ENCODE data around the gene PGAP2. TPM values are rescaled to one million over a fixed set of nuclear protein-coding genes. Genes with fewer than 3 reads are reported as not detected.
"Not testable (repeated sequence)": the region's sequence is repeated elsewhere in the genome, so short reads cannot be mapped to it uniquely, and the experiment has no call there.

PGAP2 gene
- total RNA-seq (10.5 TPM), polyA plus RNA-seq (24.0 TPM)
- long read RNA-seq, donor 1, partial matches to known transcripts = 0 of 3 reads
- long read RNA-seq, donor 1, other reads (novel, unspliced or antisense) = 0 of 3 reads
- long read RNA-seq, donor 2 = 0 reads
- long read RNA-seq, donor 3, partial matches to known transcripts = 0 of 7 reads
- long read RNA-seq, donor 3, other reads (novel, unspliced or antisense) = 0 of 7 reads
- long read RNA-seq, donor 4, partial matches to known transcripts = 6 of 9 reads
- long read RNA-seq, donor 4, other reads (novel, unspliced or antisense) = 0 of 9 reads
- long read RNA-seq, donor 5, partial matches to known transcripts = 0 of 10 reads
- long read RNA-seq, donor 5, other reads (novel, unspliced or antisense) = 0 of 10 reads
- long read RNA-seq, donor 6, partial matches to known transcripts = 0 of 11 reads
- long read RNA-seq, donor 6, other reads (novel, unspliced or antisense) = 0 of 11 reads
- long read RNA-seq, donor 7, partial matches to known transcripts = 0 of 6 reads
- long read RNA-seq, donor 7, other reads (novel, unspliced or antisense) = 0 of 6 reads
- long read RNA-seq, donor 8, partial matches to known transcripts = 0 of 3 reads
- long read RNA-seq, donor 8, other reads (novel, unspliced or antisense) = 0 of 3 reads
- long read RNA-seq, donor 9, partial matches to known transcripts = 0 of 2 reads
- long read RNA-seq, donor 9, other reads (novel, unspliced or antisense) = 0 of 2 reads
- long read RNA-seq, donor 10, partial matches to known transcripts = 0 of 2 reads
- long read RNA-seq, donor 10, other reads (novel, unspliced or antisense) = 0 of 2 reads

DNA sequence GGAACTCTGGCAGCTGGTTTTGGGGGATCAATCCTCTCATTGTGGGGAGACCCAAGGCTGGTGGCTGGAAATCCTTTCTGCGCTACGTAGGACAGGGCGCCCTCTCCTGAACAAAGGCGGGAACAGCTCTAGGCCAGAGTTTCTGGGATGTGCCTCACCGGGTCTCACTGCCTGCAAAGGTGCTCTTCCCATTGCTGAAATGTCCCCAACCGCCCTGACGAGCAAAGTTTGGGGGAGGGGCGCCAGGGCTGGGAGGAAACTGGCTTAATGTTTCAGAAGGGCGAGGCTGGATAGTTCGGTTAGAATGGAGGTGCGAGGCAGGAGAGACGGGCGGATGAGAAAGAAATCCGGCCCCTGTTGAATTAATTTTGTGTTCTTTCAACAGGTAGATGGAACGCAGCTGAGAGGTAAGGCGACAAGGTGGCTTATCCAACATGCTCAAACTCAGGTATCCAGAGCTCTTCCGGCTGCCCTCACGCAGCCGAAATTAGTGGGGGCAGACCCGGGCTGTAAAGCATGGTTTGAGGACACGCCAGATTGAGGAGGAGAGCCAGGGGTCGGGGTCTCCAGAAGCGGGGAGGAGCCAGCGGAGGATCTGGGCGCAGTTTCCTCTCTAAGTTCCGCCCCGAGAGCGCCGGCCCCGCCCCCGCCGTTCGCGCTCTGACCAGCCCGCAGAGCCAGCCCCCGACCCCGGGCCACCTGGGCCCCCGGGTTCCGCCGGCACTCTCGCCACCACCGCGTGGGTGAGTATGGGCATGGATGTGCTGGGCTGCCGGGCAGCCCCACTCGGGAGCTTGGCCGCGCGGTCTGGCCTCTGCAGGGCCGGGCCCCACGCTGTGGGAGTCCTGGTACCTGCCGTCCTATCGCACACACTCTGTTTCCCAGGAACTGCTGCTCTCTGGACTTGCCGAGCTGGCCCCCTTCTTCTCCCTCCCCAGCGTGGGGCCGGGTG lies at the start of gene PGAP2:
TSS of gene PGAP2 (plus strand) at position 652 of the 952 bp plus-strand sequence. CDS start 2,700 bp downstream, outside the sequence.
- Histone ChIP-seq H3K27me3 (ENCODE audit: control insufficient read depth in 2 of 2, insufficient read depth in 1 of 2, low read length in 1 of 2) (no peaks in the 10 kb centered on the region), H3K36me3 (ENCODE audit: control insufficient read depth in 2 of 2, insufficient read depth in 2 of 2, low read length in 1 of 2) (peaks cover 4 to 6% of the 10 kb centered on the region in 2 donors), H3K9me3 (ENCODE audit: control insufficient read depth in 2 of 2, insufficient read depth in 1 of 2, low read length in 1 of 2) (peaks cover 0 to 3% of the 10 kb centered on the region in 2 donors), H3K4me1 (ENCODE audit: control insufficient read depth in 2 of 2, insufficient read depth in 2 of 2, low read length in 2 of 2) (peaks cover 0 to 12% of the 10 kb centered on the region in 2 donors), H3K27ac (ENCODE audit: low read depth in 1 of 2, low read length in 1 of 2) (peak within 1 kb of the TSS; percentile 64 to 79), H3K4me3 (ENCODE audit: low read length in 2 of 2) (peak within 1 kb of the TSS; percentile 79 to 86)
- peak in 7 of 9 donors; percentile 19 to 77 (median 52) for DNase-seq (ENCODE audit: low read depth in 6 of 9, low spot score in 9 of 9)
- WGBS = under 1% methylated on average over 55 of the region's 55 CpGs

- no peaks in the 10 kb centered on the region for H3K9me3 ChIP-seq (ENCODE audit: control insufficient read depth in 2 of 2, insufficient read depth in 1 of 2, low read length in 1 of 2)
- WGBS = 97% methylated on average over 4 of the region's 4 CpGs
- no peak overlapping the region for H3K27ac ChIP-seq (ENCODE audit: low read depth in 1 of 2, low read length in 1 of 2)
- H3K36me3 ChIP-seq (ENCODE audit: control insufficient read depth in 2 of 2, insufficient read depth in 2 of 2, low read length in 1 of 2) = peaks cover 64 to 88% of the 10 kb centered on the region in 2 donors
- no peaks in the 10 kb centered on the region for H3K4me1 ChIP-seq (ENCODE audit: control insufficient read depth in 2 of 2, insufficient read depth in 2 of 2, low read length in 2 of 2)
- no peak for DNase-seq (ENCODE audit: low read depth in 6 of 9, low spot score in 9 of 9)
- H3K27me3 ChIP-seq (ENCODE audit: control insufficient read depth in 2 of 2, insufficient read depth in 1 of 2, low read length in 1 of 2) = no peaks in the 10 kb centered on the region
- no peak overlapping the region for H3K4me3 ChIP-seq (ENCODE audit: low read length in 2 of 2)
These were observed 44.1 kb upstream of the PGAP2 start for GRCh38 chr11:3764266-3764665.

- DNase-seq (ENCODE audit: low read depth in 6 of 9, low spot score in 9 of 9); H3K4me1 ChIP-seq (ENCODE audit: control insufficient read depth in 2 of 2, insufficient read depth in 2 of 2, low read length in 2 of 2); H3K4me3 ChIP-seq (ENCODE audit: low read length in 2 of 2); H3K9me3 ChIP-seq (ENCODE audit: control insufficient read depth in 2 of 2, insufficient read depth in 1 of 2, low read length in 1 of 2); H3K27me3 ChIP-seq (ENCODE audit: control insufficient read depth in 2 of 2, insufficient read depth in 1 of 2, low read length in 1 of 2); H3K27ac ChIP-seq (ENCODE audit: low read depth in 1 of 2, low read length in 1 of 2): not testable (repeated sequence)
- WGBS = 98% methylated on average over 9 of the region's 9 CpGs
- H3K36me3 ChIP-seq (ENCODE audit: control insufficient read depth in 2 of 2, insufficient read depth in 2 of 2, low read length in 1 of 2) = peaks cover 72 to 86% of the 10 kb centered on the region in 2 donors
These were observed 41.5 kb upstream of the PGAP2 start for GRCh38 chr11:3766836-3767235.

DNA sequence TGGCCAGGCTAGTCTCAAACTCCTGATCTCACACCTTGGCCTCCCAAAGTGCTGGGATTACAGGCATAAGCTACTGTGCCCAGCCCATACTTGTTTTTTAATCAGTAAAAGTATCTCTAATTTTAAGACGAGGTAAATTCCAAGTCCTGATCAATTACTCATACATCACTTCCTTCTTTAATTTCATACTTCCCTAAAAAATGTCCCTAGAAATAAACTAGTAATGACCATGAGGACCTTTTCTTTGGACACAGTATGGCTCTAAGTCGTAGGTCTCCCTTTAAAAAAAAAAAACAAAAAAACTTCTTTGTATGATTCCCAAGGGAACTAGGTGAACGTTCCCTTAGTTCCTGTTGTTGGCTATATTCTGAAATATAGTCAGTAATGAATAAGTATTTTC lies 40.8 kb upstream of the PGAP2 start:
- Histone ChIP-seq H3K4me1 (ENCODE audit: control insufficient read depth in 2 of 2, insufficient read depth in 2 of 2, low read length in 2 of 2) (no peaks in the 10 kb centered on the region), H3K9me3 (ENCODE audit: control insufficient read depth in 2 of 2, insufficient read depth in 1 of 2, low read length in 1 of 2) (no peaks in the 10 kb centered on the region), H3K27me3 (ENCODE audit: control insufficient read depth in 2 of 2, insufficient read depth in 1 of 2, low read length in 1 of 2) (no peaks in the 10 kb centered on the region), H3K27ac (ENCODE audit: low read depth in 1 of 2, low read length in 1 of 2) (no peak overlapping the region), H3K4me3 (ENCODE audit: low read length in 2 of 2) (no peak overlapping the region), H3K36me3 (ENCODE audit: control insufficient read depth in 2 of 2, insufficient read depth in 2 of 2, low read length in 1 of 2) (peaks cover 71 to 88% of the 10 kb centered on the region in 2 donors)
- DNase-seq (ENCODE audit: low read depth in 6 of 9, low spot score in 9 of 9) = no peak
- WGBS = 97% methylated on average over 3 of the region's 3 CpGs

DNA sequence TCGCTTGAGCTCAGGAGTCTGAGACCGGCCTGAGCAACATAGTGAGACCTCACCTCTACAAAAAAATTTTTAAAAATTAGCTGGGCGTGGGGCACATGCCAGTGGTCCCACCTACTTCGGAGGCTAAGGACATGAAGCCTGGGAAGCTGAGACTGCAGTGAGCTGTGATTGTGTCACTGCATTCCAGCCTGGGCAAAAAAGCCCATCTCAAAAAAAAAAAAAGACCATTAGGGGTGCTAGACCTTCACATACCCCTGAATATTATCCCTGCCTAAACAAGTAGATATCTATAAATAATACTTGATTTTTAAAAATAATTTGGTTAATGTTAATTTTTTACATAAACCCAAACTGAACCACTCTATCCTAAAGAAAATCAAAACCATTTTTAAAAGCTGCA lies 35.2 kb upstream of the PGAP2 start:
- Histone ChIP-seq H3K36me3 (ENCODE audit: control insufficient read depth in 2 of 2, insufficient read depth in 2 of 2, low read length in 1 of 2) (peaks cover 66 to 85% of the 10 kb centered on the region in 2 donors), H3K4me3 (ENCODE audit: low read length in 2 of 2) (no peak overlapping the region), H3K27ac (ENCODE audit: low read depth in 1 of 2, low read length in 1 of 2) (no peak overlapping the region), H3K4me1 (ENCODE audit: control insufficient read depth in 2 of 2, insufficient read depth in 2 of 2, low read length in 2 of 2) (no peaks in the 10 kb centered on the region), H3K27me3 (ENCODE audit: control insufficient read depth in 2 of 2, insufficient read depth in 1 of 2, low read length in 1 of 2) (no peaks in the 10 kb centered on the region), H3K9me3 (ENCODE audit: control insufficient read depth in 2 of 2, insufficient read depth in 1 of 2, low read length in 1 of 2) (no peaks in the 10 kb centered on the region)
- no peak for DNase-seq (ENCODE audit: low read depth in 6 of 9, low spot score in 9 of 9)
- 97% methylated on average over 4 of the region's 4 CpGs for WGBS

DNA sequence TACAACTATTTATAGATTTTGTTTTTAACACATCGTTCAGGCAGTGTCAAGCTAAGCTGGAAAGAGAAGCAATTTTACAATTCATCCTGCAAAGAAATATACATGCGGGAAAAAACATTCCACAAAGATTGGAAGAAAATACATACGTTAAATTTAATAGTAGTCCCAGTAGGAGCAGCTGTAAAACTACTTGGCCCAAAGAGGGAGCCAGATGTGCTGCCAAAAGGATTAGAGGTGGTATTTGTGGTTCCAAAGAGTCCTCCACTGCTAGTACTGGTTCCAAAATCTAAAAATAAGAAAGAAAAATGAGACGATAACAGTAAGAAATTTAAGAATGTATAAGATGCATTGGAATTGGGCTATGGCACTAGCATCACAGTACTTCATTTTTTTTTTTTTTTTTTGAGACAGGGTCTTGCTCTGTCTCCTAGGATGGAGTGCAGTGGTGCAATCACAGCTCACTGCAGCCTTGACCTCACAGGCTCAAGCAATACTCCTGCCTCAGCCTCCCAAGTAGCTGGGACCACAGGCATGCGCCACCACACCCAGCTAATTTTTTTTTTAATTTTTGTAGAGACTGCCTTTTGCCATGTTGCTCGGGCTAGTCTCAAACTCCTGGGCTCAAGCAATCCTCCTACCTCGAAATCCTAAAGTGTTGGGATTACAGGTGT lies 32.5 kb upstream of the PGAP2 start:
- Histone ChIP-seq H3K27ac (ENCODE audit: low read depth in 1 of 2, low read length in 1 of 2) (no peak overlapping the region), H3K4me3 (ENCODE audit: low read length in 2 of 2) (no peak overlapping the region), H3K9me3 (ENCODE audit: control insufficient read depth in 2 of 2, insufficient read depth in 1 of 2, low read length in 1 of 2) (no peaks in the 10 kb centered on the region), H3K36me3 (ENCODE audit: control insufficient read depth in 2 of 2, insufficient read depth in 2 of 2, low read length in 1 of 2) (peaks cover 64 to 89% of the 10 kb centered on the region in 2 donors), H3K4me1 (ENCODE audit: control insufficient read depth in 2 of 2, insufficient read depth in 2 of 2, low read length in 2 of 2) (no peaks in the 10 kb centered on the region), H3K27me3 (ENCODE audit: control insufficient read depth in 2 of 2, insufficient read depth in 1 of 2, low read length in 1 of 2) (no peaks in the 10 kb centered on the region)
- DNase-seq (ENCODE audit: low read depth in 6 of 9, low spot score in 9 of 9) = no peak
- 82% methylated on average over 7 of the region's 7 CpGs for WGBS

DNA sequence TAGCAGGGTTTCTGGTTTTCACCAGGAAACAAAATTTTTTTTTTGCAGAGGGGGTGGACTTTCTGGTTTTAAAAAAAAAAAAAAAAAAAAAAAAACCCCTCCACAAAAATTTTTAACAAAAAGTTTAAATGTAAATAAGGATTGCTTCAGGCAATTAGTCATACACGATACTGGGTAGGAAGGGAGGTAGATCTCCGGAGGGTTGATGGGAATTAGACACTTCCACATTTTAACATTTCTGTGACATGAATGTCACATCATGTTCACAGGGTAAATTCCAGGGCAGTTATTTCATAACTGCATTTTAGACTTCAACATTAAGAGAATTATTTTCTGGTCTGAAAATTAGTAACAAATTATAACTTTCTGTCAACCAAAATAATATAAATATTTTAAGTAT lies 26.9 kb upstream of the PGAP2 start:
- no peak overlapping the region for H3K27ac ChIP-seq (ENCODE audit: low read depth in 1 of 2, low read length in 1 of 2)
- H3K27me3 ChIP-seq (ENCODE audit: control insufficient read depth in 2 of 2, insufficient read depth in 1 of 2, low read length in 1 of 2) = no peaks in the 10 kb centered on the region
- peaks cover 0 to 11% of the 10 kb centered on the region in 2 donors for H3K4me1 ChIP-seq (ENCODE audit: control insufficient read depth in 2 of 2, insufficient read depth in 2 of 2, low read length in 2 of 2)
- 39% methylated on average over 2 of the region's 2 CpGs for WGBS
- H3K36me3 ChIP-seq (ENCODE audit: control insufficient read depth in 2 of 2, insufficient read depth in 2 of 2, low read length in 1 of 2) = peaks cover 25 to 57% of the 10 kb centered on the region in 2 donors
- H3K4me3 ChIP-seq (ENCODE audit: low read length in 2 of 2) = no peak overlapping the region
- DNase-seq (ENCODE audit: low read depth in 6 of 9, low spot score in 9 of 9) = no peak
- no peaks in the 10 kb centered on the region for H3K9me3 ChIP-seq (ENCODE audit: control insufficient read depth in 2 of 2, insufficient read depth in 1 of 2, low read length in 1 of 2)

DNA sequence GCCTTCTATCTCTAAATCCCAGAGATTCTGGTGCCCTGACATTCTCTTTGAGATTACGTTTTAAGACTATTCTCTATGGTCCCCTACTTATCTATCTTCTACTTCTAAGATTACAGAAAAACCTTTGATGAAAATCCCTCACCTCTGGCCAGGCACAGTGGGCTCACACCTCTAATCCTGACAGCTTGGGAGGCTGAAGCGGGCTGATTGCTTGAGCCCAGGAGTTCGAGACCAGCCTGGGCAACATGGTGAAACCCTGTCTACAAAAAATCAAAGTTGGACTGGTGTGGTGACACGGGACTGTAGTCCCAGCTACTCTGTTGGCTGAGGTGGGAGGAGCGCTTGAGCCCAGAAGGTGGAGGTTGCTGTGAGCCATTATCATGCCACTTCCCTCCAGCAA lies 25.4 kb upstream of the PGAP2 start:
- H3K27me3 ChIP-seq (ENCODE audit: control insufficient read depth in 2 of 2, insufficient read depth in 1 of 2, low read length in 1 of 2) = no peaks in the 10 kb centered on the region
- peaks cover 22 to 49% of the 10 kb centered on the region in 2 donors for H3K36me3 ChIP-seq (ENCODE audit: control insufficient read depth in 2 of 2, insufficient read depth in 2 of 2, low read length in 1 of 2)
- DNase-seq (ENCODE audit: low read depth in 6 of 9, low spot score in 9 of 9) = no peak
- 98% methylated on average over 5 of the region's 5 CpGs for WGBS
- H3K4me1 ChIP-seq (ENCODE audit: control insufficient read depth in 2 of 2, insufficient read depth in 2 of 2, low read length in 2 of 2) = peaks cover 0 to 11% of the 10 kb centered on the region in 2 donors
- H3K27ac ChIP-seq (ENCODE audit: low read depth in 1 of 2, low read length in 1 of 2) = no peak overlapping the region
- no peak overlapping the region for H3K4me3 ChIP-seq (ENCODE audit: low read length in 2 of 2)
- no peaks in the 10 kb centered on the region for H3K9me3 ChIP-seq (ENCODE audit: control insufficient read depth in 2 of 2, insufficient read depth in 1 of 2, low read length in 1 of 2)

All from thymus (tissue), 14 donors.